HG02678 (cell line): ENCODE measurements around the gene MS4A18.

Experiments used
- ATAC-seq: cut with Tn5 transposase; IDR thresholded peaks from one replicate; pipeline ENCODE4 v1.9.1; 2021; ENCODE audit warnings: mild to moderate bottlenecking, moderate library complexity; ENCODE audit not compliant: unreplicated experiment

The MS4A18 gene

GRCh38 chr11:60785136-60785535, 60.6 kb downstream of the MS4A18 start, which contains the start of gene MS4A10:
Gene MS4A10, plus strand, starts transcription at chr11:60785333. Its CDS starts 5,003 bp downstream, at chr11:60790336.
- ATAC-seq, result no peak

- ATAC-seq, result no peak
Observed at GRCh38 chr11:60785806-60786361, 61.4 kb downstream of the MS4A18 start.

- no peak for ATAC-seq
Observed at GRCh38 chr11:60786811-60787567, 62.5 kb downstream of the MS4A18 start.

- ATAC-seq, result no peak
Observed at GRCh38 chr11:60788401-60789125, 64.0 kb downstream of the MS4A18 start.

GRCh38 chr11:60790726-60791125, 66.2 kb downstream of the MS4A18 start:
- no peak for ATAC-seq

GRCh38 chr11:60791153-60791933, 66.8 kb downstream of the MS4A18 start:
- ATAC-seq, result no peak

- ATAC-seq, result no peak
Observed at GRCh38 chr11:60792521-60792920, 68.0 kb downstream of the MS4A18 start.
